ENCODE results near the gene KBTBD13. TPM values are rescaled to one million over a fixed set of nuclear protein-coding genes. Genes with fewer than 3 reads are reported as not detected.

KBTBD13 gene
- total RNA-seq, 1 donor = not detected

DNA sequence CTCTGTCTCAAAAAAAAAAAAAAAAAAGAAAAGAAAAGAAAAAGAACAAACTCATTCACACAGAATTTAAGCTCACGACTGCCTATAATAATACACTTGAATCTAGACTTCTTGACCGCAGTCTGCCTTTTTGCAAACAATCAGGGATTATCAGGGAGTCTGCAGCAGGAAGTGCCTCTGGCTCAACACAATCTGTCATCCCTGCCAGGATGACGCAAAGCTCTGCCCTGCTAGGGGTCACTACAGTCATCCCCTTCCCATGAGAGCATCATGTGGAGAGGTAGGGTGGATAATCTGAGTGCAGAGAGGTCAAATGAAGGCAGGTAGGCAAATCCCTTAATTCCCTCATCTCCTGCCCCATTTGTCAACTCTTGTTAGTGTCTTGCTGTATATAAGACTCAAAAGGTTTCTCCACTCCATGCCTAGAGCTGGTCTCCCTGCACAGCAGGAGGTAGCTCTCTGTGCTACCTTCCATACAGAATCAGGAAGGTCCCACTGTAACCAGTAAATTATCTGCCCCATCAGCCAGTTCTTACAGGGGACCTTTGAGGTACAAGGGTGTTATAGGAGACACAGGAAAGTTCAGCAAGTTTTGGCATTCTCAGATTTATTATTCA lies 34.2 kb downstream of the KBTBD13 start:
- TF ChIP-seq, protein P1, sequence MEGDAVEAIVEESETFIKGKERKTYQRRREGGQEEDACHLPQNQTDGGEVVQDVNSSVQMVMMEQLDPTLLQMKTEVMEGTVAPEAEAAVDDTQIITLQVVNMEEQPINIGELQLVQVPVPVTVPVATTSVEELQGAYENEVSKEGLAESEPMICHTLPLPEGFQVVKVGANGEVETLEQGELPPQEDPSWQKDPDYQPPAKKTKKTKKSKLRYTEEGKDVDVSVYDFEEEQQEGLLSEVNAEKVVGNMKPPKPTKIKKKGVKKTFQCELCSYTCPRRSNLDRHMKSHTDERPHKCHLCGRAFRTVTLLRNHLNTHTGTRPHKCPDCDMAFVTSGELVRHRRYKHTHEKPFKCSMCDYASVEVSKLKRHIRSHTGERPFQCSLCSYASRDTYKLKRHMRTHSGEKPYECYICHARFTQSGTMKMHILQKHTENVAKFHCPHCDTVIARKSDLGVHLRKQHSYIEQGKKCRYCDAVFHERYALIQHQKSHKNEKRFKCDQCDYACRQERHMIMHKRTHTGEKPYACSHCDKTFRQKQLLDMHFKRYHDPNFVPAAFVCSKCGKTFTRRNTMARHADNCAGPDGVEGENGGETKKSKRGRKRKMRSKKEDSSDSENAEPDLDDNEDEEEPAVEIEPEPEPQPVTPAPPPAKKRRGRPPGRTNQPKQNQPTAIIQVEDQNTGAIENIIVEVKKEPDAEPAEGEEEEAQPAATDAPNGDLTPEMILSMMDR (IDR thresholded peaks at IDR 0.05; ENCODE audit: insufficient read depth, low read depth, low read length) = no peak
- DNase-seq (ENCODE audit: low read depth) = peak; percentile 87
- no peak overlapping the region for H3K4me3 ChIP-seq (ENCODE audit: low read depth, low read length)

- DNase-seq (ENCODE audit: low read depth) = no peak
- H3K4me3 ChIP-seq (ENCODE audit: low read depth, low read length) = no peak within 1 kb of the TSS
- TF ChIP-seq, protein P1 (IDR thresholded peaks at IDR 0.05; ENCODE audit: insufficient read depth, low read depth, low read length) = no peak
Measured at GRCh38 chr15:65115086-65115485, 38.5 kb downstream of the KBTBD13 start, which contains the start of gene UBAP1L. UBAP1L (minus strand) TSS chr15:65115200; CDS start chr15:65106215, 8,985 bp downstream.

DNA sequence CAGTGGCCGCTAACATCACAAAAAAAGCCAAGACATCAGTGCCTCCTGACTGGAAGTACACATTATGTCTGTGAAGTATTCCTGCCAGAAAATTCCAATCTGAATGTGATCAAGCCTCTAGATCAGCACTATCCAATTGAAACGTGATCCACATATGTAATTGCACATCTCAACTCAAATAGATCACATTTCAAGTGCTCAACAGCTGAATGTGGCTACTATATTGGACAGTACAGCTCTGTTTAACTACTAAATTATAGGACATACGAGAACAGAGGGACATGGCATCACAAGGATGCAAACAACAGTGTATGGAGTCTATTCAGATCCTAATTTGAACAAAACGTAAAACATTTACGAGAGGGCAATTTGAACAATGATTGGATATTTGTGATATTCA lies 39.0 kb downstream of the KBTBD13 start:
- no peak overlapping the region for H3K4me3 ChIP-seq (ENCODE audit: low read depth, low read length)
- TF ChIP-seq, protein P1 (IDR thresholded peaks at IDR 0.05; ENCODE audit: insufficient read depth, low read depth, low read length) = no peak
- no peak for DNase-seq (ENCODE audit: low read depth)

Small RNAs within 50 kb of the gene (small RNA-seq; reads per million reads assigned to genes)
- gene AC013553.1 = not detected

Other genes with a start within 250 kb of the KBTBD13 start
- 30.9 and 48.8 TPM in 2 replicates for gene PLEKHO2, start 234.8 kb upstream of the KBTBD13 start, total RNA-seq
- 3.9 and 7.1 TPM in 2 replicates for gene ANKDD1A, start 164.8 kb upstream of the KBTBD13 start, total RNA-seq
- 110 and 130 TPM in 2 replicates for gene SPG21, start 86.8 kb upstream of the KBTBD13 start, total RNA-seq
- gene MTFMT, start 47.1 kb upstream of the KBTBD13 start, total RNA-seq = 18.0 and 30.7 TPM in 2 replicates
- not detected in 2 replicates for gene SLC51B, start 31.4 kb upstream of the KBTBD13 start, total RNA-seq
- under 0.01 and 2.9 TPM in 2 replicates for gene RASL12, start 8.8 kb upstream of the KBTBD13 start, total RNA-seq
- gene UBAP1L, start 38.5 kb downstream of the KBTBD13 start, total RNA-seq = 1.7 and 2.3 TPM in 2 replicates
- 14.8 and 20.7 TPM in 2 replicates for gene PDCD7, start 57.1 kb downstream of the KBTBD13 start, total RNA-seq
- gene CLPX, start 108.6 kb downstream of the KBTBD13 start, total RNA-seq = 35.1 and 44.5 TPM in 2 replicates
- under 0.01 TPM in 2 replicates for gene CILP, start 134.7 kb downstream of the KBTBD13 start, total RNA-seq
- 3.0 and 4.5 TPM in 2 replicates for gene PARP16, start 210.1 kb downstream of the KBTBD13 start, total RNA-seq
- not detected in 2 replicates for gene RNU5A-1, start 219.3 kb downstream of the KBTBD13 start, total RNA-seq
- gene RNU5B-1, start 227.9 kb downstream of the KBTBD13 start, total RNA-seq = not detected in 2 replicates